ENCODE results near the gene GOLGA6L9.
"Not testable (repeated sequence)": the region's sequence is repeated elsewhere in the genome, so short reads cannot be mapped to it uniquely, and the experiment has no call there.

Gene GOLGA6L9

DNA sequence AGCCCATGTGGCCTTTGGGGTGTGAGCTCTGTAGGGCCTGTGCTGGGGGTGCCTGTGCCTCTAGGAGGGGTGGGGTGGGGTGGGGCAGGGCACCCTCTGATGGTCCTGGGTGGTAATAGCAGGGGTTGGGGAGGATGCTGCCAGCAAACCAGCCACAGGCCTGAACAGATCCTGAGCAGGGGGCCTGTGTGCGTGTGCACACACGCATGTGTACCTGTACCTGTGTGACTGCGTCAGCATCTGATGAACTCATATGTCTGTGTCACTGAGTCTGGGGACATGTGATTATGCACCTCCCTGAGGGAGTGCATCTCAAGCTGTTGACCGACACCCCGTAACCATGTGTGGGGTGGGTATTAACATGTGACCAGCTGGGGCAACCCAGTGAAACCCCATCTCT lies 36.0 kb downstream of the GOLGA6L9 start:
- not testable (repeated sequence) for DNase-seq (ENCODE audit: low spot score); FAIRE-seq

DNA sequence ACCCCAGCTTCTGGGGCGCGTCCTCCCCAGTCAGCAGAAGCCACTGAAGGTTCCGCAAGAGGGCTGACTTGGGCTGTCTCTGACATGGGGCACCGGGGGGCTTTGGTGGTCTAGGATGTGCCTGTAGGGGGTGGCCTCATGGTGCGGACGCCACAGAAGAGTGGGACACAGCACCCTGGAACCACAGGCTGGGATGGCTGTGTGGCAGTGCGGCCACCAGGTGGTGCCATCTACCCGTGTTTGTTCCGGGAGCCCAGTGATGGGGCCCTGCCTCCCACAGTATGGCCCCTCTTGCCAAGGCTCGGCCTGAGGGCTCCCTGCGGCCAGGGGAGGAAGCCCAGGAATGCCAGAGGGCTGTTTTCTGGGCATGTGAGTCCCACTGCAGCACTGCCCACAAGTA lies 38.6 kb downstream of the GOLGA6L9 start:
- DNase-seq (ENCODE audit: low spot score); FAIRE-seq: not testable (repeated sequence)

DNA sequence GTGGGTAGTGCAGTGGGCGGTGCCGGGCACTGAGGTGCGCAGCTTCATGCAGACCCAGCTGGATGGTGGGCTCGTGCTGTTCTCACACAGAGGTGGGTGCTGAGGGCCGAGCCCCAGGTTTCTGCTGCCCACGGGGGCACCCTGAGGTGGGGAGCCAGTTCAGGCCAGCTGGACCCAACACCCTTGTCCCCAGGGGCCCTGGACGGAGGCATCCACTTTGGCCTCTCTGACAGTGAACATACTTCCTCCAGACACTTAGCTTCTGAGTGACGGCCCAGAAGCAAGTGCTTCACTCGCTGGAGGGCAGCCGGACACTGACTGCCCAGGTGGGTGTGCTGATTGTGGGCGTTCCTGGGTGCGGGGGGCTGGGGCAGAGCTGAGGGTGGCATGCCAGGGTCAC lies 39.8 kb downstream of the GOLGA6L9 start:
- FAIRE-seq; DNase-seq (ENCODE audit: low spot score): not testable (repeated sequence)

DNA sequence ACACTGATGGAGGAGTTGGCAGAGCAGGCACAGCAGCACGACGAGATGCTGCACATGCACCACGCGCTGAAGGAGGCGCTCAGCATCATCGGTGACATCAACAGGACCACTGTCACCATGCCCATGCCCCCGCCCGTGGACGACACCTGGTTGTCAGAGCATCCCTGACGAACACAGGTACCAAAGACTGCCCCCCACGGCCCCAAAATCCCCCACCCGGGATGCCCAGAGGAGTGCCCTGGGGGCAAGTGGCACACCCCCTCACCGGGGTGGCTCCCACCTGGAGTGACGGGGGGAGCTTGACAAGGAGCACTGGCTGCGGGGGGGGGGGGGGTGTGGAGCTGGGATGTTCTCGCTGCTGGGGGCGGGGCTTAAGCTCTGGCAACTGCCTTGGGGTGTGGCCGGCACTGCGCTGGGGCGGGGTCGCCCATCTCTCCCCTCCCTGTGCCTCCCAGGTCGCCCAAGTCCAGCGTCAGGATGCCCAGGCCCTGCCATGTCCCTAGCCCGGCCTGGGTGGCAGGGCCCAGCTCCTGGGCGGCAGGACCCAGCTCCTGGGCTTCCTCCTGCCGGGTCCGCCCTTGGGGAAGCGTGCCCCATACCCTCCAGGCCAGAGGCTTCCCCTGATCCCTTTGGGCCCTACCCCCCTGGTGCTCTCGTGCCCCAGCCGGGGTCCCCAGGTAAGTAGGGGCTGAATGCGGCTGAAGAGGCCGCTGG lies 42.8 kb downstream of the GOLGA6L9 start:
- not testable (repeated sequence) for DNase-seq (ENCODE audit: low spot score)

DNA sequence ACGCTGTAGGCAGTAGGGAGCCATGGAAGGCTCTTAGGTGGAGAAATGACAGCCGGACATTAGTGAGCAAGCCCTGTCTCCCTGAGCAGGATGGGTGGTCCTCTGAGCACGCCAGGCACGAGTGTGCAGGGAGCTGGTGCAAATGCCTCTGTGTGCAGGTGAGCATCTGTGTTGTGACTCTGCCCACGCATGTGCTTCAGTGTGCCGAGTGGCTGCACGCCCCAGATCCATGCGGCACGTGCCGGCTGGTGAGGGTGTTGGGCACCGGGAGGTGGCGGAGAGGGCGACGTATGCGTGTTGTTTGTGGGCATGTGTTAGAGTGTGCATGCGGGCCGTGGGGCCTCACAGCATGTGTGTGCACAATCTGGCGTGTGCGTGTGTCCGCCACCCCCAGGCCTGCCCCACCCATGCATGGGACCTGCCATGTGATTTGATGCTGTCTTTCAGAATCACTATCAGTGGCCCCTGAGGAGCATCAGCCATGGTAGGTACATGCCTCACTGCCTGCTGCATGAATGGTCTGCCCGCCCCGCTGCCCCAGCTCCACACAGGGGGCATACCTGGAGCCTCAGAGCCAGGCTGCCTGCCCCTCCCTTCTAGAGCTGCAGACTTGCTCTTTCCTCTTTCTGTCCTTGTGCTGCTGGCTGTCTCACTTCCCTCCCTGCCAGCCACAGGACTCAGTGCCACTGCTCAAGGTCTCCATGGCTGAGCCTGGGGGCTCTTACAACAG lies 45.1 kb downstream of the GOLGA6L9 start:
- FAIRE-seq; DNase-seq (ENCODE audit: low spot score): not testable (repeated sequence)

More for the DNA sequence above, 42.8 kb downstream of the GOLGA6L9 start:
- FAIRE-seq, result not testable (repeated sequence)

DNA sequence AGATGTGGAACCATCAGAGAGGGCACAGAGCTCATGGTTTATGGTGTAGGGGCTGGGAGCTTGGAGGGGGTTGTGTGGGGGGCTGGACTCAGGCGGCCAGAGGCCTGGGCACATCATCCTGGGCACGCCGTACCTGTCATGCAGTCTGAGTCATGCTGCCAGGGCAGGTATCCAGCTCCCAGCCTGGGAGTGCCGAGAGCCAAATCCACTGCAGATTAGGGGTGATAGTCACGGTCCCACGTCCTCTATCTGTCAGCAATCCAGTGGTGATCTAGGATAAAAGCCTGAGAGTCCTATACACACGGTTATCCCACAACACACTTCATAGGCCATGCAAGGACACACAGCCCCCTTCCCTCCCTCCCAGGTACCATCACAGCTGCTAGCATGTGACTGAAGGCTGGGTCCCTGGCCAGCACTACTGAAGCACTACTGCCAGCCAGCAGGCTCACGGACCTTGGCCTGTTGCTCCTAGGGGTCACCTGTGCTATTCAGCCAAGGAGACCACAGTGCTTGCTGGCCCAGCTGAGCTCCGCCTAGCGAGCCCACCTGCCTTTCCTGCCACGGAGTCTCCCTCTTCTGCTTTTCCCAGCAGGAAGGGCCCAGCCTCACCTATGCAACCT lies 45.8 kb downstream of the GOLGA6L9 start:
- DNase-seq (ENCODE audit: low spot score); FAIRE-seq: not testable (repeated sequence)

DNA sequence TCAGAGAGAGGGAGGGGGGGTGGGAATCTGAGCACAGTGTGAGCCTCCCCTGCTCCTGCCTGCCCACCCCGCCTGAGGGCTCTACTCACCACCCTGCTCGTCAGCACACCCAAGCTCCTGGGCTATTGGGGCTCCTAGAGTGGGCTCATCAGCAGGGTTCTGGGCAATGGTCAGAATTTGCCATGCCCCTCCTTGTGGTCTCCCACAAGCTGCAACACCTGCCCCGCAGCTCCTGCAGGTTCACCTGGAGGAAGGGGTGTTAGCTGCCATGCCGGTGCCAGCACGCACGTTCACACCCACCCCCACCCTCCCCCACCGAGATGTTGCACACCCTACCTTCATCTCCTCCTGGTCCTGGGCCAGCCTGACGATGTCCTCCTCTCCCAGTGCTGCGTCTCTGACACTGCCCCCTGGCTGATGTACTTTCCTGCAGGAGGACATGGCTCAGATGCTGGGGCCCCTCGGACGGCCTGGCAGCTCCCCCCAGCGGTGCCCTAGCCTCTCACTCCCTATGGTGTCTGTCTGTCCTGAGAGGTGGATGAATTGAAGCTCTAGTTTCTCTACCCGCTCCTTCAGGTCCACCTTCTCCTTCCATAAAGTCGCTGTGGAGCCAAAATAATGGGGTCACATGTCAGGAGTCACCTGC lies 47.2 kb downstream of the GOLGA6L9 start:
- not testable (repeated sequence) for FAIRE-seq; DNase-seq (ENCODE audit: low spot score)

DNA sequence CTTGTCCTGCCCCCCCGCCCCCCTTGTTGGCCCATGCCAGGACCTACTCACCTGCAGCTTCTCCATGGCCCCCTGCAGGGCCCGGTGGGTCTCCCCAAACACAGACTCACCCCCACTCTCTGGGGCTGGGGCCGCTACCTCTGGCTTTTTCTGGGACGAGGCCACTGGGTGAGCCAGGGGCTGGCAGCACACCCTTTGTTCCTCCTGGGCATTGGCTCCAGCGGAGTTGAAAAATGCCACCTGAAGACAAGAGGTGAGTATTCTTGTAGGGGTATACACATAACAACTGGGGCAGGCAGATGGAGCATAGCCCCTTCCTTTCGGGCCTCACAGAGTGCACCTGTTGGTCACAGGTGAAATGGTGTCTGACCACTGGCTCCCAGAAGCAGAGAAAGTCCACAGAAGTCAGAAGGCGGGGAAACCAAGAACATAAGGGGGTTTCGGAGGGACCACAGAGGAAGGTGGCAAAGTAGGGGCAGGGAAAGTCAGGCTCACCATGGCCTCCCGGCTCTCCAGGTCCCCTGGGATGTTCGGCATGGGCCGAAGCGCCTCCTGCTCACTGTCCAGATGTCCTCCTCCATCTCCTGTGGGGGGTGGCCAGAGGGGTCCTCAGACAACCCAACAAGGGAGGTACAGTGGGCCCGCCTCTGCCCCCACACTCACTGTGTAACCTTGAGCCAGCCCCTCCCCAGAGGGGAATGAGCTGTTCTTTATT lies 47.9 kb downstream of the GOLGA6L9 start:
- FAIRE-seq; DNase-seq (ENCODE audit: low spot score): not testable (repeated sequence)
